Glomerular endothelial cell (primary cell): ENCODE measurements around the gene RIC8A. TPM values are rescaled to one million over a fixed set of nuclear protein-coding genes. Genes with fewer than 3 reads are reported as not detected.

ENCODE experiments used
- DNase-seq: peaks from one replicate; pipeline ENCODE4 v3.0.0-alpha.2; 2011; ENCODE audit warnings: low read depth, low spot score; ENCODE audit errors: extremely low read depth
- total RNA-seq: library from RNA; depleted of rRNA; stranded (reverse); fragments of >200 nt; gene quantifications from 2 replicates; pipeline ENCODE4 v1.2.3, GENCODE V29; 2015

Gene RIC8A
- total RNA-seq, 1 donor from 2014 or later = 113 TPM

DNA sequence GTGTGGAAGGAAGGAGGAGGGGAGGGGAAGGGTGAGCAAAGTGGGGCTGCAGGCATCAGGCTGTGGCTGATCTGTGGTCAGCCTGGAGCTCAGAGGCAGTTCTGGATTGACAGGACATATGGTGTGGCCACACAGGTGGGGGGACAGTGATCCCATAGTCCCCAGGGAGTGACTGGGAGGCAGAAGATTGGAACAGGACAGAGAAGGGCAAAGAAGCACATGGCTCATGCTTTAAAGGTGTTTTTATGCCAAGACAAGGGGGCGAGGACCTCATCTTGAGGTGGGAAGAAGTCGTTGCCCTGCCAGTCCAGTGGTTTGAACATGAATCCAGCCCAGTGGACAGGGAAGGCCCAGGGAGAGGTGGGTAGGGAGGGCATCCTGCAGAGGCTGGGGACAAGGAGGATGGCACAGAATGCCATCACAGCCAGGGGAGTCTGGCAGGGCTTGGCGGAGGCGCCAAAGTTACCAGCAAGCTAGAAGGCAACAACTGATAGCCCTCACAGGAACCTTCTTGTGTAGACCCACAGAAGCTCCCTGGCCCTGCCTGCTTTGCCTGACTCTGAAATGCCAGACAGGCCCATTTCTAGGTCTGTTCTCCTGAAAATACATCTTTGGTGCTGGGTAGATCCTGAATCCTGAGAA lies 3.4 kb upstream of the RIC8A start:
- DNase-seq = no peak

DNA sequence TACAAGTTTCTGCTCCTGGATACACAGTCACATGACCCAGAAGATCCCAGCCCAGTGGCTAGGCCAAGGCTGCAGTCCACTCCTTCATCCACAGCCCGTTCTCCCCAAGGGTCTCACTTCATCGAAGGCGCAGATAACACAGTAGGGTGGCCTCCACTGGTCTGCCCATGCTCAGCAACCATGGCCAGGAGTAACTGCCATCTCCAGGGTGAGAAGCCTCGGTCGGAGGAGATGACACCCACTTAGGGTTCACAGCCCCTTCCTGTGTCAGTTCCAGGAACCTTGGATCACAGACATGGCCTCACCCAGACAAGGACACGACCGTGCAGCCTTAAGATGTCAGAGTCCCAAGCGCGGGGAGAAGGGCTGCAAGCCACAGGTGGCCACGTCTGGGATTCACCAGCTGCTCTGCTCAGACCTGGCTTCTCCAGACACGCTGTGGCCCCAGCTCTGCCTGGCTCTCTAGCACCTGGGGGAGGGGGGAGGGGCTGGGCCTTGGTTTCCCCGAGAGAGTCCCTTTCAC lies 2.9 kb upstream of the RIC8A start:
- DNase-seq = no peak

DNA sequence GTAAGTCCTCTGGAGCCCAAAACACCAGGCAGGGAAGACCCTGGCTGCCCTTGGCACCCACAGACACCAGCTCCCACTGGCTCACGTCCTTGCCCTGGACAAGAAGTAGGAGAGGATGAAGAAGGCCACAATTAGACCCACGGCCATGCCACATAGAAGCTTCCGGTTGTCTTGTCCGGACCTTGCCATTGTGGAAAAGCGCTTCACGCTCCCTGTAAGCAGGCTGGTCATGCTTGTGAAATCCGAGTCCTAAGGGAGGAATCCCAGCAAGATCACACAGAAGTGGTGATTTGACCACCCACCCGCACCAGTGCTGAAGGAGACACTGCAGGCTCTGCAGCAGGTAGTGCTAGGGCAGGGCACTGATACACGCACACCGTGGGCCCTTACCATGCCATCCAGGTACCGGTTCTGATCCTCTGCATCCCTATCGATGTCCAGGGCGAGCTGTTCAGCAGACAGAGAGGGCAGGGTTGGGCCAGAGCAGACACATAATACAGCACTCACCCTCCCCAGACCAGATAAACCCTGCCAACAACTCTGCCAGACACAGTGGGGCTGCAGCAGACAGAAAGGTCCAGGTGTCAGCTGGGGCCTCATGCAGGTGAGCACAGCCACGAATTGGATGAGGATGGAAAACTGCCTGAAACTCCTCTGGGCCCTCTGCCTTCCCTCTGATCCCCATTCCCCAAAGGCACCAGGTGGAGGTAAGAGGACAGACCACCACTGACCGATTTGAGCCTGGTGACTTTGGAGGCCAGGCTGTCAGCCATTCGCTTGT lies 2.1 kb upstream of the RIC8A start:
- no peak for DNase-seq

- DNase-seq = no peak
These were observed 1.5 kb upstream of the RIC8A start for GRCh38 chr11:206002-206384.

- no peak for DNase-seq
These were observed 841 bp upstream of the RIC8A start for GRCh38 chr11:206526-207207.

GRCh38 chr11:207863-208180 lies 314 bp downstream of the RIC8A start:
- DNase-seq = no peak

- no peak for DNase-seq
These were observed 841 bp downstream of the RIC8A start for GRCh38 chr11:208181-208916.

- no peak for DNase-seq
These were observed 1.4 kb downstream of the RIC8A start for GRCh38 chr11:208917-209260.

GRCh38 chr11:209275-210121 lies 2.0 kb downstream of the RIC8A start:
- DNase-seq = no peak

- no peak for DNase-seq
These were observed 2.8 kb downstream of the RIC8A start for GRCh38 chr11:210122-210802.

GRCh38 chr11:210803-211180 lies 3.3 kb downstream of the RIC8A start:
- DNase-seq = no peak

- DNase-seq = no peak
These were observed 3.8 kb downstream of the RIC8A start for GRCh38 chr11:211295-211694.

GRCh38 chr11:211741-212140 lies 4.2 kb downstream of the RIC8A start:
- DNase-seq = no peak

DNA sequence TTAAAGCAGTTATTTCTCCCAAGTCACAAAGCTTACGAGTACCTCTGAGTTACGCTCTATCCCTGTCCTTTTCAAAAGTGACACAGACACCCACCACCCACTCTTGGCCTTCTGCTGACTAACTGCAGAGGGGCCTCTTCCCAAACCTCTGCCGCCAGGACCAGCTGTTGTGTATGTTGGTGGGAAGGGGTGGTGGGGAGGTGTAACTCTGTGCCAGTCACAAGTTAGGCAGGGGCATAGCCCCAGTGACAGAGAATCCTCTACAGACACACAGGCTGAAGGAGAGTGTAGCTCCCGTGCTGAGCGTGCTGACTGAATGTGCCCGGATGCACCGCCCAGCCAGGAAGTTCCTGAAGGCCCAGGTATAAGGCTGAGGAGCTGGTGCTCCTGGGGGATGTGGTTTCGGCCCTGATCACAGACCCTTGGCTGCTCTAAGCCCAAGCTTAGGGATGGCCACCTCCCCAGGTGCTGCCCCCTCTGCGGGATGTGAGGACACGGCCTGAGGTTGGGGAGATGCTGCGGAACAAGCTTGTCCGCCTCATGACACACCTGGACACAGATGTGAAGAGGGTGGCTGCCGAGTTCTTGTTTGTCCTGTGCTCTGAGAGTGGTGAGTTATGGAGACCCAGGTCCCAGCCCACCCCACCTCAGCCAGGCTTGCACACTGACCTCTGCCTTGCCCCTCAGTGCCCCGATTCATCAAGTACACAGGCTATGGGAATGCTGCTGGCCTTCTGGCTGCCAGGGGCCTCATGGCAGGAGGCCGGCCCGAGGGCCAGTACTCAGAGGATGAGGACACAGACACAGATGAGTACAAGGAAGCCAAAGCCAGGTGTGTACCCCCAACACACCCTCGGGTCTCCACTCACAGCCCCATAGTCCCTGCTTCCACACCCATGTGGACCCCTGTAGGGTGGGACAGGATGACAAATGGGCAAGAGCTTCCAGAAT lies 4.9 kb downstream of the RIC8A start:
- no peak for DNase-seq

DNA sequence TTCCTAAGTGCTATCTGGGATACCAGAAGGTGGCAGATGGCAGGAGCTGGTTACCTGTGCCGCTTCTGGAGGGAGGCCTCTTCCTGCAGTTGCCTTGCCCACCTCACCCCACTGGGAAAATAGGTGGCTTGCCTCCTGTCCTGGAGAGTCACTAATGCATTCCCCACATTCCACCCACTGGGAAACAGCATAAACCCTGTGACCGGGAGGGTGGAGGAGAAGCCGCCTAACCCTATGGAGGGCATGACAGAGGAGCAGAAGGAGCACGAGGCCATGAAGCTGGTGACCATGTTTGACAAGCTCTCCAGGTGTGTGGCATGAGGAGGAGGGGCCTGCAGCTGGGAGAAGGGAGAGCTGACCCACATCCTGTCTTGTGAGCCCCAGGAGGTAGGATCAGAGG lies 5.6 kb downstream of the RIC8A start:
- no peak for DNase-seq

DNA sequence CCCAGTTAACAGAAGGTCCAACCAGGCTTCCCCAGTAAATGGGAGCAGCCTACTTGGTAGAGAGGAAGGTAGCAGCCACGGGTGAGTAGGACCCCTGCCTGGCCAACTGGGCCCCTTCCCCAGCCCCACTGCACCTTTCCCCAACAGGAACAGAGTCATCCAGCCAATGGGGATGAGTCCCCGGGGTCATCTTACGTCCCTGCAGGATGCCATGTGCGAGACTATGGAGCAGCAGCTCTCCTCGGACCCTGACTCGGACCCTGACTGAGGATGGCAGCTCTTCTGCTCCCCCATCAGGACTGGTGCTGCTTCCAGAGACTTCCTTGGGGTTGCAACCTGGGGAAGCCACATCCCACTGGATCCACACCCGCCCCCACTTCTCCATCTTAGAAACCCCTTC lies 6.6 kb downstream of the RIC8A start:
- DNase-seq = no peak

GRCh38 chr11:215581-216037 lies 8.1 kb downstream of the RIC8A start:
- no peak for DNase-seq

GRCh38 chr11:216081-216974 lies 8.8 kb downstream of the RIC8A start:
- DNase-seq = no peak
